HCT116 (cell line): Measurements from ENCODE around the gene OR8J3. TPM values are rescaled to one million over a fixed set of nuclear protein-coding genes. Genes with fewer than 3 reads are reported as not detected.

Experiments
- ATAC-seq: fragments of 200-7000 bp; cut with Tn5 transposase; 2 replicates; pipeline ENCODE4 v1.9.1; 2020; ENCODE audit warnings: mild to moderate bottlenecking, moderate library complexity
- BruUV-seq: library from RNA; stranded (reverse); fragments of 400-500 nt; replicated peaks from 2 replicates; lab custom pipeline; 2021; lab: Mats Ljungman, UMichigan
- CTCF ChIA-PET: fragments of 300-600 bp; sonication (Branson Sonifier 250); formaldehyde crosslinking; loops from one replicate; lab custom pipeline; 2021; ENCODE audit warnings: antibody characterized with exemption; lab: Charles Lee
- POLR2A ChIA-PET: fragments of 300-600, 350-600 bp; sonication (Branson Sonifier 250); formaldehyde crosslinking; loops from one replicate; lab custom pipeline; 2021; ENCODE audit warnings: antibody characterized with exemption; lab: Charles Lee
- RAD21 ChIA-PET, 2 experiments: fragments of 300-600 bp; sonication (Branson Sonifier 250); formaldehyde crosslinking; loops; one replicate each; lab custom pipeline; 2023; ENCODE audit warnings: low total read pairs in 2 of 2; ENCODE audit not compliant: uncharacterized antibody in 2 of 2, unreplicated experiment in 2 of 2, low non-redundant PET in 1 of 2; lab: Charles Lee
- DNase-seq: peaks from one replicate; pipeline ENCODE4 v3.0.0-alpha.2; 2010; ENCODE audit warnings: low read depth, low spot score
- H2AFZ ChIP-seq: fragments of 200-600 bp; shearing (Covaris generic), sonication (generic); 2 replicates; pipeline ENCODE4 v1.6.1; 2017; ENCODE audit warnings: low read depth, mixed run types, mixed read lengths, antibody characterized with exemption, low read length; ENCODE audit not compliant: poor library complexity, severe bottlenecking
- H3K27ac ChIP-seq: 2 replicates; pipeline ENCODE4 v1.5.1; 2012; ENCODE audit warnings: low read depth, low read length
- H3K27me3 ChIP-seq: fragments of 200-600 bp; sonication (generic); 2 replicates; pipeline ENCODE4 v1.6.1; 2016; ENCODE audit warnings: mixed run types, low read length, mixed read lengths; ENCODE audit not compliant: insufficient read depth
- H3K36me3 ChIP-seq, 2 experiments: fragments of 200-500 bp in 1 of 2; fragments of 200-600 bp in 1 of 2; sonication (Bioruptor generic) in 1 of 2; sonication (generic) in 1 of 2; 2 replicates each; pipeline versions ENCODE4 v1.5.1 to v1.6.1; 2014 to 2016; ENCODE audit warnings: low read length in 2 of 2, inconsistent platforms in 1 of 2, mixed read lengths in 1 of 2, mixed run types in 1 of 2; ENCODE audit not compliant: insufficient read depth in 2 of 2, control insufficient read depth in 1 of 2
- H3K4me1 ChIP-seq, 2 experiments: fragments of 200-600 bp in 1 of 2; sonication (generic) in 1 of 2; 2 replicates each; pipeline versions ENCODE4 v1.5.1 to v1.6.1; 2012 to 2017; ENCODE audit warnings: low read length in 2 of 2, inconsistent platforms in 1 of 2, mild to moderate bottlenecking in 1 of 2, mixed read lengths in 1 of 2, mixed run types in 1 of 2, moderate library complexity in 1 of 2; ENCODE audit not compliant: insufficient read depth in 2 of 2, control insufficient read depth in 1 of 2
- H3K4me2 ChIP-seq: fragments of 200-600 bp; sonication (generic); 2 replicates; pipeline ENCODE4 v1.6.1; 2017; ENCODE audit warnings: mixed run types, low read length, mixed read lengths
- H3K4me3 ChIP-seq, 2 experiments: fragments of 200-600 bp in 1 of 2; sonication (generic) in 1 of 2; replicated peaks in 1 of 2; 2 replicates each; pipeline ENCODE4 v1.5.1; 2011 to 2016; ENCODE audit warnings: low read length in 2 of 2, control low read depth in 1 of 2, low read depth in 1 of 2, mild to moderate bottlenecking in 1 of 2, mixed read lengths in 1 of 2, mixed run types in 1 of 2
- H3K79me2 ChIP-seq: fragments of 200-600 bp; sonication (generic); 2 replicates; pipeline ENCODE4 v1.6.1; 2017; ENCODE audit warnings: mild to moderate bottlenecking, mixed run types, low read length, moderate library complexity, mixed read lengths; ENCODE audit not compliant: insufficient read depth
- H3K9ac ChIP-seq: fragments of 200-600 bp; sonication (generic); 2 replicates; pipeline ENCODE4 v1.6.1; 2016; ENCODE audit warnings: low read length, mixed read lengths
- H3K9me2 ChIP-seq: fragments of 200-600 bp; sonication (generic), shearing (Covaris generic); 2 replicates; pipeline ENCODE4 v1.6.1; 2017; ENCODE audit warnings: mixed run types, mild to moderate bottlenecking, moderate library complexity; ENCODE audit not compliant: insufficient read depth
- H3K9me3 ChIP-seq, 2 experiments: fragments of 200-500 bp in 1 of 2; fragments of 200-600 bp in 1 of 2; sonication (Bioruptor generic) in 1 of 2; sonication (generic) in 1 of 2; 2 replicates each; pipeline ENCODE4 v1.6.1; 2014 to 2017; ENCODE audit warnings: low read length in 2 of 2, mixed read lengths in 2 of 2, inconsistent platforms in 1 of 2, low read depth in 1 of 2, mild to moderate bottlenecking in 1 of 2, mixed run types in 1 of 2, moderate library complexity in 1 of 2; ENCODE audit not compliant: control insufficient read depth in 1 of 2, insufficient read depth in 1 of 2
- H4K20me1 ChIP-seq: fragments of 200-600 bp; sonication (generic), shearing (Covaris generic); 2 replicates; pipeline ENCODE4 v1.6.1; 2017; ENCODE audit warnings: mixed run types, mild to moderate bottlenecking, moderate library complexity; ENCODE audit not compliant: insufficient read depth
- CBX3 ChIP-seq: IDR thresholded peaks from 2 replicates; pipeline ENCODE4 v1.6.1; 2012; ENCODE audit warnings: low read depth
- CEBPB ChIP-seq: IDR thresholded peaks from 2 replicates; pipeline ENCODE4 v1.6.1; 2012; ENCODE audit warnings: low read depth
- EGR1 ChIP-seq: IDR thresholded peaks from 2 replicates; pipeline ENCODE4 v1.6.1; 2012; ENCODE audit warnings: low read depth
- ELF1 ChIP-seq: IDR thresholded peaks from 2 replicates; pipeline ENCODE4 v1.6.1; 2012; ENCODE audit warnings: low read depth, borderline replicate concordance
- EZH2 ChIP-seq: fragments of 200-600 bp; sonication (generic); IDR thresholded peaks from 2 replicates; pipeline ENCODE4 v1.6.1; 2017; ENCODE audit warnings: antibody characterized with exemption, mixed run types
- FOSL1 ChIP-seq: IDR thresholded peaks from 2 replicates; pipeline ENCODE4 v1.6.1; 2012; ENCODE audit warnings: low read depth
- POLR2A ChIP-seq: IDR thresholded peaks from 2 replicates; pipeline ENCODE4 v1.7.0; 2011; ENCODE audit warnings: borderline replicate concordance; ENCODE audit not compliant: insufficient read depth, insufficient read length; ENCODE audit errors: extremely low read depth
- RAD21 ChIP-seq: IDR thresholded peaks from 2 replicates; pipeline ENCODE4 v1.6.1; 2012; ENCODE audit warnings: low read depth, mild to moderate bottlenecking
- SIN3A ChIP-seq: IDR thresholded peaks from 2 replicates; pipeline ENCODE4 v1.6.1; 2012; ENCODE audit warnings: low read depth
- TCF7L2 ChIP-seq: IDR thresholded peaks from 2 replicates; pipeline ENCODE4 v1.7.0; 2011; ENCODE audit warnings: borderline replicate concordance, inconsistent platforms; ENCODE audit not compliant: insufficient read depth, insufficient read length; ENCODE audit errors: extremely low read depth
- YY1 ChIP-seq: IDR thresholded peaks from 2 replicates; pipeline ENCODE4 v1.6.1; 2011; ENCODE audit warnings: low read length, low read depth, moderate library complexity, mild to moderate bottlenecking; ENCODE audit not compliant: insufficient replicate concordance; ENCODE audit errors: extremely low read depth
- ZNF274 ChIP-seq: fragments of 200-500 bp; sonication (Bioruptor generic); IDR thresholded peaks from 2 replicates; pipeline ENCODE4 v1.6.1; 2014; ENCODE audit warnings: mild to moderate bottlenecking, low read depth, low read length, inconsistent platforms
- intact Hi-C: fragments of 100-400 bp; cut with micrococcal nuclease; formaldehyde crosslinking; loops from 2 replicates; pipeline ENCODE4 v1.10.0; 2022
- total RNA-seq: library from RNA; stranded (reverse); gene quantifications from one replicate; pipeline ENCODE4 v1.2.1, GENCODE V29; 2021; ENCODE audit not compliant: unreplicated experiment
- TF ChIP-seq, protein P1 (sequence below): IDR thresholded peaks from 2 replicates; pipeline ENCODE4 v1.6.1; 2011; ENCODE audit warnings: mild to moderate bottlenecking, low read length, moderate library complexity; ENCODE audit not compliant: insufficient replicate concordance; ENCODE audit errors: extremely low read depth
- TF ChIP-seq, protein P2 (sequence below), 3 experiments: fragments of 200-600 bp in 1 of 3; sonication (generic) in 1 of 3; IDR thresholded peaks in 2 of 3; conservative IDR thresholded peaks in 1 of 3; 2 replicates each; pipeline ENCODE4 v1.5.1; 2012 to 2017; ENCODE audit warnings: low read depth in 2 of 3, low read length in 2 of 3, antibody characterized with exemption in 1 of 3, borderline replicate concordance in 1 of 3, control low read depth in 1 of 3, mild to moderate bottlenecking in 1 of 3, mixed read lengths in 1 of 3, mixed run types in 1 of 3, moderate library complexity in 1 of 3; ENCODE audit not compliant: insufficient read depth in 1 of 3

Gene OR8J3
- total RNA-seq, 1 experiment from 2014 or later = not detected

DNA sequence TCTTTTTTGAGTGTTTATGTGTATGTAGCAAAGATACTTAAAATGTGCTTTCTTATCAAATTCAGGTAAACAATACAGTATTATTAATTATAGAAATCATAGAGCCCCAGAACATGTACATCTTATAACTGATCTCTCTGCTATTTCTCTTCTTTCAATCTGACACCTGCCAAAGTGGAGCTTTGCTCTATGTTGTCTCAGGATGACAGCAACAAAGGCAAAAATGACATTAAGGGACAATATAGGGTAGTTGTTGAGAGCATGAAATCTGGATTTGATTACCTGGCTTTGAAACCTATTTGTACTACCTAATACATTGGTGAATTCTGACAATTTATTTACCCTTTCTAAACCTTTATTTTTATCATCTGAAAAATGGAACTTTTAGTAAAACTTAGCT, 43.5 kb upstream of the OR8J3 start:
- Histone ChIP-seq H3K9me2 (no peaks in the 10 kb centered on the region), H3K27me3 (no peaks in the 10 kb centered on the region), H3K27ac (no peak overlapping the region), H3K36me3 (no peaks in the 10 kb centered on the region), H2AFZ (no peak overlapping the region), H4K20me1 (no peaks in the 10 kb centered on the region), H3K9me3 (peaks cover 7 to 15% of the 10 kb centered on the region in 2 experiments; a peak in 2 of 4 replicates), H3K4me2 (no peak overlapping the region), H3K4me3 (no peak overlapping the region), H3K9ac (no peak overlapping the region), H3K79me2 (no peaks in the 10 kb centered on the region), H3K4me1 (no peaks in the 10 kb centered on the region)
- intact Hi-C loops = no loop called here
- RAD21 ChIA-PET = no interaction called here
- DNase-seq (no peak), ATAC-seq (no peak)
- TF ChIP-seq TCF7L2 (no peak), RAD21 (no peak), POLR2A (no peak), CBX3 (no peak), ZNF274 (no peak), SIN3A (no peak), EGR1 (no peak), YY1 (no peak), EZH2 (no peak), ELF1 (no peak), FOSL1 (no peak), CEBPB (no peak)
- TF ChIP-seq, protein P1, sequence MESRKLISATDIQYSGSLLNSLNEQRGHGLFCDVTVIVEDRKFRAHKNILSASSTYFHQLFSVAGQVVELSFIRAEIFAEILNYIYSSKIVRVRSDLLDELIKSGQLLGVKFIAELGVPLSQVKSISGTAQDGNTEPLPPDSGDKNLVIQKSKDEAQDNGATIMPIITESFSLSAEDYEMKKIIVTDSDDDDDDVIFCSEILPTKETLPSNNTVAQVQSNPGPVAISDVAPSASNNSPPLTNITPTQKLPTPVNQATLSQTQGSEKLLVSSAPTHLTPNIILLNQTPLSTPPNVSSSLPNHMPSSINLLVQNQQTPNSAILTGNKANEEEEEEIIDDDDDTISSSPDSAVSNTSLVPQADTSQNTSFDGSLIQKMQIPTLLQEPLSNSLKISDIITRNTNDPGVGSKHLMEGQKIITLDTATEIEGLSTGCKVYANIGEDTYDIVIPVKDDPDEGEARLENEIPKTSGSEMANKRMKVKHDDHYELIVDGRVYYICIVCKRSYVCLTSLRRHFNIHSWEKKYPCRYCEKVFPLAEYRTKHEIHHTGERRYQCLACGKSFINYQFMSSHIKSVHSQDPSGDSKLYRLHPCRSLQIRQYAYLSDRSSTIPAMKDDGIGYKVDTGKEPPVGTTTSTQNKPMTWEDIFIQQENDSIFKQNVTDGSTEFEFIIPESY = no peak
- TF ChIP-seq, protein P2, sequence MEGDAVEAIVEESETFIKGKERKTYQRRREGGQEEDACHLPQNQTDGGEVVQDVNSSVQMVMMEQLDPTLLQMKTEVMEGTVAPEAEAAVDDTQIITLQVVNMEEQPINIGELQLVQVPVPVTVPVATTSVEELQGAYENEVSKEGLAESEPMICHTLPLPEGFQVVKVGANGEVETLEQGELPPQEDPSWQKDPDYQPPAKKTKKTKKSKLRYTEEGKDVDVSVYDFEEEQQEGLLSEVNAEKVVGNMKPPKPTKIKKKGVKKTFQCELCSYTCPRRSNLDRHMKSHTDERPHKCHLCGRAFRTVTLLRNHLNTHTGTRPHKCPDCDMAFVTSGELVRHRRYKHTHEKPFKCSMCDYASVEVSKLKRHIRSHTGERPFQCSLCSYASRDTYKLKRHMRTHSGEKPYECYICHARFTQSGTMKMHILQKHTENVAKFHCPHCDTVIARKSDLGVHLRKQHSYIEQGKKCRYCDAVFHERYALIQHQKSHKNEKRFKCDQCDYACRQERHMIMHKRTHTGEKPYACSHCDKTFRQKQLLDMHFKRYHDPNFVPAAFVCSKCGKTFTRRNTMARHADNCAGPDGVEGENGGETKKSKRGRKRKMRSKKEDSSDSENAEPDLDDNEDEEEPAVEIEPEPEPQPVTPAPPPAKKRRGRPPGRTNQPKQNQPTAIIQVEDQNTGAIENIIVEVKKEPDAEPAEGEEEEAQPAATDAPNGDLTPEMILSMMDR (IDR thresholded peaks at IDR 0.05 in 2 of 3, conservative IDR thresholded peaks at IDR 0.05 in 1 of 3; ENCODE audit: borderline replicate concordance in 1 of 3, insufficient read depth in 1 of 3, low read depth in 2 of 3, low read length in 2 of 3) = no peak
- CTCF ChIA-PET = no interaction called here
- POLR2A ChIA-PET = no interaction called here
- BruUV-seq = no TSS peak
